Measurements from ENCODE around the gene CHKA. TPM values are rescaled to one million over a fixed set of nuclear protein-coding genes. Genes with fewer than 3 reads are reported as not detected.

CHKA gene
- total and polyA plus RNA-seq, 8 donors = 20.9 to 227 (median 101) TPM

GRCh38 chr11:68032003-68032402 lies 89.2 kb downstream of the CHKA start:
- WGBS, 5 donors = 61 to 86% (median 65%) methylated on average over 6 to 9 of the region's 9 CpGs
- Histone ChIP-seq H3K27ac (peak overlapping the region in 2 of 5 donors; percentile 90 to 92), H3K4me3 (peak overlapping the region in 1 of 4 donors; percentile 82), H3K36me3 (peaks cover 15 to 54% (median 45%) of the 10 kb centered on the region in 4 donors), H3K27me3 (no peaks in the 10 kb centered on the region), H3K9me3 (no peaks in the 10 kb centered on the region), H3K4me1 (peaks cover 32 to 66% (median 51%) of the 10 kb centered on the region in 4 donors)
- intact Hi-C loops (cut with DNase I; ENCODE audit: low total_unique reads) = no loop called here
- no peak for TF ChIP-seq EP300 (IDR thresholded peaks at IDR 0.05)
- TF ChIP-seq POLR2A (IDR thresholded peaks at IDR 0.05) = no peak
- no peak for TF ChIP-seq CTCF (IDR thresholded peaks at IDR 0.05)
- TF ChIP-seq POLR2AphosphoS5 (IDR thresholded peaks at IDR 0.05) = no peak
- DNase-seq = no peak

GRCh38 chr11:68031144-68031464 lies 90.1 kb downstream of the CHKA start:
- Histone ChIP-seq H3K4me3 (peak overlapping the region; percentile 78 to 87 (median 83)), H3K4me1 (peaks cover 24 to 57% (median 42%) of the 10 kb centered on the region in 4 donors), H3K36me3 (peaks cover 15 to 57% (median 47%) of the 10 kb centered on the region in 4 donors), H3K27ac (peak overlapping the region; percentile 88 to 92 (median 90)), H3K27me3 (no peaks in the 10 kb centered on the region), H3K9me3 (no peaks in the 10 kb centered on the region)
- intact Hi-C loops (cut with DNase I; ENCODE audit: low total_unique reads) = no loop called here
- no peak for TF ChIP-seq CTCF (IDR thresholded peaks at IDR 0.05)
- TF ChIP-seq POLR2A (IDR thresholded peaks at IDR 0.05) = no peak
- no peak for TF ChIP-seq POLR2AphosphoS5 (IDR thresholded peaks at IDR 0.05)
- no peak for TF ChIP-seq EP300 (IDR thresholded peaks at IDR 0.05)
- no peak for DNase-seq
- 8 to 15% (median 9%) methylated on average over 9 to 10 of the region's 10 CpGs for WGBS, 5 donors

- peak within 1 kb of the TSS; percentile 78 to 87 (median 83) for H3K4me3 ChIP-seq
- H3K27me3 ChIP-seq = no peaks in the 10 kb centered on the region
- peaks cover 23 to 51% (median 40%) of the 10 kb centered on the region in 4 donors for H3K4me1 ChIP-seq
- peak; percentile 95 to 99 for DNase-seq
- intact Hi-C loops (cut with DNase I; ENCODE audit: low total_unique reads) = no loop called here
- no peaks in the 10 kb centered on the region for H3K9me3 ChIP-seq
- 0 to 1% (median 0%) methylated on average over 32 to 56 of the region's 56 CpGs for WGBS, 5 donors
- peaks cover 15 to 57% (median 50%) of the 10 kb centered on the region in 4 donors for H3K36me3 ChIP-seq
- TF ChIP-seq EP300 (IDR thresholded peaks at IDR 0.05) (no peak), POLR2AphosphoS5 (IDR thresholded peaks at IDR 0.05) (peak; percentile 25 to 85 (median 83)), POLR2A (IDR thresholded peaks at IDR 0.05) (peak in 1 of 4 donors; percentile 38), CTCF (IDR thresholded peaks at IDR 0.05) (no peak)
- H3K27ac ChIP-seq = peak within 1 kb of the TSS; percentile 88 to 92 (median 90)
Measured at GRCh38 chr11:68030318-68031143, 90.7 kb downstream of the CHKA start, which contains the start of gene NDUFS8. NDUFS8 (plus strand) TSS chr11:68030681; CDS start chr11:68032152, 1,471 bp downstream.

- Histone ChIP-seq H3K9me3 (no peaks in the 10 kb centered on the region), H3K4me3 (no peak overlapping the region), H3K36me3 (peaks cover 12 to 54% (median 47%) of the 10 kb centered on the region in 4 donors), H3K27me3 (no peaks in the 10 kb centered on the region), H3K4me1 (peaks cover 23 to 43% (median 39%) of the 10 kb centered on the region in 4 donors), H3K27ac (no peak overlapping the region)
- WGBS, 5 donors = 86 to 92% (median 90%) methylated on average over 10 to 12 of the region's 12 CpGs
- intact Hi-C loops (cut with DNase I; ENCODE audit: low total_unique reads) = no loop called here
- no peak for DNase-seq
- TF ChIP-seq POLR2AphosphoS5 (IDR thresholded peaks at IDR 0.05) (no peak), POLR2A (IDR thresholded peaks at IDR 0.05) (no peak), CTCF (IDR thresholded peaks at IDR 0.05) (no peak), EP300 (IDR thresholded peaks at IDR 0.05) (no peak)
Measured at GRCh38 chr11:68028802-68029545, 92.2 kb downstream of the CHKA start.

Data from stomach (tissue), 9 donors.